Putamen (tissue), 1 donor: ENCODE results near the gene PPP2R1B.

Experiments used
- DNase-seq: peaks from one replicate; pipeline ENCODE4 v3.0.0-alpha.2; 2016; ENCODE audit warnings: low spot score

PPP2R1B gene

DNA sequence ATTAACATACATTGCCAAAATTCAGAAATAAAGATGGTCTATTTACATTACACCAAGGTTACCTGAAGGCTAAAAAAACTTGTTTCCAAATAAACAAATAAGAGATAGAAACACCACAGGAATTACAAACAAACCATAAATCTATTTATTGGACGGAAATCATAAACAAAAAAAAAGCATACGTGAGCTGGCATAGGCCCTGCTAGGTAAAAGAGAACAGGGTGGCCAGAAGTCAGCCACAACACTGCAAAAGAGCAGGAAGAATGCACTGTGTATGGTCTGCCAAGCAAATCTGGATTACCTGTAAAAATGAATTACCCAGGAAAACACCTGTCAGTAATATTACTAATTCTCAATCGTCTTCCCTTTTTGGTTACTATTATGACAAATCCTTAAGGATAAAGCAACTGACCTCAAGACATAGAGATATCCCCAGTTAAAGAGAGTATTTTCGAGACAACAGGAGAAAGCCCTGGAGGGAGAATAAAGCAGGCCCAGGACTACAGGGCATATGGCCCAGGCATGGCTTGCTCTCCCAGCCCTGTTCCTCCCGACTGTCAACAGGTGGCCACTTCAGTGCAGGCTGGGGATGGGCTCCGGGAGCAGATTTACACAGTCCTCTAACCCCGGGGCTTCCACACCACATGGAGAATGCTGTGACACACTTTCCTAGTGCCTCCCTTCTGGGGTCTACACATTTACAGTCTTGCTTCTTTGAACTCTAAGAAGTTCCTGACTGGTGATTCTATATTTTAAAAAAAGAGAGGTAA is 18.0 kb downstream of the PPP2R1B start:
- no peak for DNase-seq

DNA sequence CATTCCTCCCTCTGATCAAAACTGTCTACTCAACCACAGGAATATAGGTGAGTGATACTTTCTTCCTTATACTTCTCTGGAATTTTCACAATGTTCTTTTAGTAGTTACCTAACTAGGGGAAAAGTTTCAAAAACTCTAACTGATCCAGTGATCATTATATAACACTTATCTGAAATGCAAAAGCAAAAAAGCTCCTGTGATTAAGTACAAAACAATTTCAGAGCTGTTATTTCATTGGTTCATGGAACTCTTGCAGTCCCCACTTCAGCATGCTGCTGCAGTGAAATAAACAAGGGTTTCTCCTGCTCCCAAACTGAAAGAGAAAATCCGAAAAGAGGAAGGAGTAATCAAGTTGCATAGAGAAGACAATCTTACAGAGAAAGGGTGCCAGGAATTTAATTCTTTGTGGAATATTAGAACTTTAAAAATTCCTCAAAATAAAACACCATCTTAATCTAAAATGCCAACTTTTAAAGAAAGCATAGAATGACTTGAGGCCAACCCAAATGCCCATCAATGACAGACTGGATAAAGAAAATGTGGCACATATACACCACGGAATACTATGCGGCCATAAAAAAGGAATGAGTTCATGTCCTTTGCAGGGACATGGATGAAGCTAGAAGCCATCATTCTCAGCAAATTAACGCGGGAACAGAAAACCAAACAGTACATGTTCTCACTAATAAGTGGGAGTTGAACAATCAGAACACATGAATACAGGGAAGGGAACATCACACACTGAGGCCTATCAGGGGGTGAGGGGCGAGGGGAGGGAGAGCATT is 20.3 kb downstream of the PPP2R1B start:
- DNase-seq: no peak

DNA sequence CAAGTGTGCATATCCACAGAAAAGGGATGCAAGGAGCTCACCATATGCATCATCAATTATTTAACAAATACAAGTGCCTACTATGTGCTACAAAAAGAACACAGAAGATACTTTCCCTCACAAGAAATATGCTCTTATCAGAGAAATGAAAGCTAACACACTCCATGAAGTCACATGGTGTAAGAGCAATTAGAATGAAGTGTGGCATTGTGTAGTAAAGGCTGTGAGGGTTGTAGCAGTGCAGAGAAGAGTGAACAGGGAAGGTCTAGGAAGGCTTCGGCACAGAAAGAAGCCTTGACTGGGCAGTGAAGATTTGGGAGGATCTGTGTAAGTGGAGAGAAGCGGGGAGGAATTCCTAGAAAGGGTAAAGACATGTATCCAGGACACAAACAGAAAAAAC is 22.5 kb downstream of the PPP2R1B start:
- no peak for DNase-seq

DNA sequence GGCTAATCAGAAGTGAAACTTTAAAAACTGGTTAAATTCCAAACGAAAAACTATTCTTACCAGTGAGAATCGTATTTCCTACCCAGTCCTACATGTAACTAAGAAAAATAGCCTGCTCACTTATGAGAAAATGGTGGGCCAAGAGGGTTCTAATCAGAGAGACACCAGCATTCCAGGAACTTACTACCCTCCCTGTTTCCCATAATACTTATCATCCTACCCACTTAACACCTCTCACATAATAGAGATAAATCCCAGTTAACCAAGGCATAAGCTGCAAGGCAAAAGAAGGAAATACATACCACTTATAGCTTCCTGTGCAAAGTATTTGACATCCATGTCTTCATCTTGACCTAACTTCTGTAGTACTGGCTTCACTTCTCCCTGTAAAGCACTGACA is 24.4 kb downstream of the PPP2R1B start:
- DNase-seq: no peak

DNA sequence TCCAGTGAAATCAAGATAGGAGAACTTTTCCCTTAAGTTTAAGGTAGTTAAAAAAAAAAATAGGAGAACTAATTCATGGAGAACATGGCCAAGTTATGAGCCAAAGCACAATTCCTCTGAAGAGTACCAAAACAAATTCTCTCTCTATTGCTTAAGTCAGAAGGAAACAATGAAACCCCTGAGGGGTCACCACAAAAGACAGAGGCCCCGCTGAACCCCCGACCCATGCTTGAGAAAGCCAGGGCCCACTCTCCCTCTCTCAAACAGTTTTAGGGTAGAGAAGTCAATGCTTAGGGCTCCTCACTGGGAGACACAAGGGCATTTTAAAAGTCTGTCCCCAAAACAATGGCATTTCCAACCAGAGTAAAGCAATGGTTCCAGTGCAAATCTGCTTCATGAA is 26.9 kb downstream of the PPP2R1B start:
- no peak for DNase-seq

DNA sequence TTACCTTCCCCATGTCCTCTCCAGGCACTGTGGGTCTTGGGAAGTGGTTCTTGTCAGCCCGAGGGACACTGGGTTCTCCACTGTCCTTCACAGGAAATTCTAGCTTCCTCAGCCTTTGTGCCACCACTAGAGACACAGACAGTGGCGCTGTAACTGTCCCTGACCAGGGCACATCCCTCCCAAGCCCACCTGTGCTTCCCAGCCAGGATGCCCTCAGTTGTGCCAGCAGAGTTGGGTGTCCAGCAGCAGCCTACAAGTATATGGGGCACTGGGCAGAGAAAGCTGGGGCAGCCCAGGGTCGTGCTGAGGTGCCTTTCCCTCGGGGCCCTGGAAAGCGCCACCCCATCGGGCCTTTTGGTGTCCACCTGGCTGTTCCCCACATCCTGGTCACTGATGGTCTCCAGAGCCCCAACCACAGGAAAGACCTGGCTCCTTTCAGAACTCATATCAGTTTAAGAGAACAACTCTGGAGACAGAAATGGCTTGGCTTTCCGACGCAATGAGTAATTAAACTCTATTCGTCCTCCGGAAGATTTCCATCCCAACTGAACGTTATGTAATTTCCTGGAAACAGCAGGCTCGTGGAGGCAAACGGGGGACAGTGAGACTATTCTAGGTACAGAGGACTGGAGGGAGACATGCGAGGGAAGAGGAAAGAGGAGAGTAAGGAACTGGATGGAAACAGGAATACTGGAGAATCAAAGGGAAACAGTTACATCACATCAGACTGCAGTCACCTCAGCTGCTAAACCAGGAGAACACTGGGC is 28.6 kb downstream of the PPP2R1B start:
- DNase-seq: no peak

DNA sequence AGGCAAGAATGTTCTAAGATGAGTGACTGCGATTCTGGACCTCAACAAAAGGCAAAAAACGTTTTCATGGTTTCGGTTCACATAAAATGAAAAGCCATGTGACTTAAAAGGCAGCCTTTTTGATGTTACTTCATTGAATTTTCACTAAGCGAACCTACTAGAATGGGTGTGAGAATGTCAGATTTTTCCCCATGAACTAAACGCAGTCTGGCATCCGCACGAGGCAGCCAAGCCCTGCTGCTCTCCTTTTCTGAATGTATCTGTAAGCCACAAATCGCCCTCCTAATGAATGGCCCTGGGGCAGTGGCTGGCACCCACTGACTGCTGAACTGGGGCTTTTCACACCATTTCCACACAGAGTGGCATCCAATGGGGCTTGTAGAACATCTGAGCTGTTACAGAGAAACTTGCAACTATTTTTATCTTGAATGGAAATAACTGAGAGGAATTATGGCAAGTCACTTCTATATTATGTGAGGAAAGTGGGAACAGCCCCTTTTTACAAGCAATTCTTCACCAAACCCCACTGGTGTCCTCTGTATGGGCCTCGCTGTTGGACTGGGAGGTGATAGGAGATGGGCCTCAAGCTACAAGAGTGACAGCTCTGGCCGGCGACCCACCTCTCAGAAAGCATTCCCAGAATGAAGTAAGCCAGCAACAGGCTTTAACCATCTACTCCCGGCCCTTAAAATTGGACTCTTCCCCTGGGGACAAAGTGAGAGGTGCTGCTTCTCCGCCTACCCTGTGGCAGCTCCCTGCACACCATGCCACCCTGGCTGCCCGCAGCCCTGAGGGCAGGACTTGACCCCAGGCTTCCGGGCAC is 29.4 kb downstream of the PPP2R1B start:
- DNase-seq: no peak

DNA sequence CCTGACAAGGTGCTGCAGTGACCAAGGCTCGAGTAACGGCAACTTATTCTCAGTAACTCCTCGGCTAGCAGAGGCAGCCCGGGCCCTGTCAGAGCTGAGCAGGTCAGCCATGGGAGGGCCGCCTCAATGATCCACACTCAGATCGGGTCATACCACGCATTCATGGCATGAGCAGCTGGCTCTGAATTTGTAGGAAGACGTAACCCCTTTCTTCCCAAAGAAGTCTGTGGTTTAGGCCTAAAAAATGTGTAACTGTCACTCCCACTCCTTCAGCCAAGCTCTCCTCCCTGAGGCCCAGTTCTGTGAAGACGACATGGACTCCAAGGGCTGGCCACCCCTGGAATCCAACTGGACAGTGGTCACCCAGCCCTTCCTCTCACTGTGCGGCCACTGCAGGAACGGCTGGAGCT is 30.0 kb downstream of the PPP2R1B start:
- no peak for DNase-seq

DNA sequence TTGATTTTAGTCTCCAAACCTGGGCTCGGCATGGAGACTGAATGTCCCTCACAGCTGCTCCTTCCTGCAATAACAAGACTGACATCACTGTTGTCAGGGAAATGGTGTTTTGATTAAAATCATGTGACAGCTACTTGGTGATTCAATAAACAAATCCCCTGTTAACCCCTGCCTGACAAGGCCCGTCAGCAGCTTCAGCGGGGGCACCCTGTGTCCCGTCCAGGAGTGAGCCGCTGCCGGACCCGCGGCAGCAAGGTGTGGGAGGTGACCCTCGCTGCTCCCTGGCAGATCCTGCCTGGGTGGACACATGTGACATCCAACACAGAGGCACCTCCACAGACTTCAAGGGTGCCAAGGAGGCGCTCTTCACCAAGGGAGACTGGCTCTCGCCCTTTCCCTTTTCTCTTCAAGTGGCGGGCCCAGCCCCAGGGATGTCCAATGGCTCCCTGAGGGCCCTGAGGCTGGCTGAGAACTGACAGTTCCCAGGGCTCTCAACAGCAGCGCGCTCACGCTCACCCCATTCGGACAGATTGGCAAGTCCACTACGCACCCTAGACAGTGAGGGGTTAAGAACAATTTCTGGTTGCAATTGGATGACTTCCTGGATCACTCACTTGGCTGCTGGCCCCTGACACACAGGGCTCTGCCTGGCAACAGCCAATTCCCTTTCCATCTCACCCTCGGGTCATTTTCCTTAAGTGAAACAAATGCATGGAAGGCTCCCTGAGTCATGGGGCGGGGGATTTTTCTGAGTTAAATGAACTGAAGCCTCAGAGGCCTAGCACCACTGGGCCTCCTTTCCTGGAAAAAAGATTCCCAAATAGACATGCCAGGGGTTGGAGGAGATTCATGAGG is 30.7 kb downstream of the PPP2R1B start:
- DNase-seq: peak; percentile 96

DNA sequence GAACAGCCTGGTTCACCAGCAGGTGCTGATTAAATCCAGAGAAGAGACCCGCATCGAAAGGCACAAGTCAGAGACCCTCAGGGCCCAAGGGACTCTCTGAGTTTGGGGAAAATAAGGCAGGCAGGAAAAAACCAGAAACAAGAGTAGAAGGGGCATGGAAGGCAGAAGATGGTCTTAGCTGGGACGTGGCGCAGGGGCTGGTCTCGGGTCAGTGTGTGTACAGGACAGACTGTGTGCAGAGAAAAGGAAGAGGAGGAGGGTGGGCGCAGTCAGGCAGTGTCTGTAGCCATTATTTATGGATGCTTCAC is 31.3 kb downstream of the PPP2R1B start:
- no peak for DNase-seq

DNA sequence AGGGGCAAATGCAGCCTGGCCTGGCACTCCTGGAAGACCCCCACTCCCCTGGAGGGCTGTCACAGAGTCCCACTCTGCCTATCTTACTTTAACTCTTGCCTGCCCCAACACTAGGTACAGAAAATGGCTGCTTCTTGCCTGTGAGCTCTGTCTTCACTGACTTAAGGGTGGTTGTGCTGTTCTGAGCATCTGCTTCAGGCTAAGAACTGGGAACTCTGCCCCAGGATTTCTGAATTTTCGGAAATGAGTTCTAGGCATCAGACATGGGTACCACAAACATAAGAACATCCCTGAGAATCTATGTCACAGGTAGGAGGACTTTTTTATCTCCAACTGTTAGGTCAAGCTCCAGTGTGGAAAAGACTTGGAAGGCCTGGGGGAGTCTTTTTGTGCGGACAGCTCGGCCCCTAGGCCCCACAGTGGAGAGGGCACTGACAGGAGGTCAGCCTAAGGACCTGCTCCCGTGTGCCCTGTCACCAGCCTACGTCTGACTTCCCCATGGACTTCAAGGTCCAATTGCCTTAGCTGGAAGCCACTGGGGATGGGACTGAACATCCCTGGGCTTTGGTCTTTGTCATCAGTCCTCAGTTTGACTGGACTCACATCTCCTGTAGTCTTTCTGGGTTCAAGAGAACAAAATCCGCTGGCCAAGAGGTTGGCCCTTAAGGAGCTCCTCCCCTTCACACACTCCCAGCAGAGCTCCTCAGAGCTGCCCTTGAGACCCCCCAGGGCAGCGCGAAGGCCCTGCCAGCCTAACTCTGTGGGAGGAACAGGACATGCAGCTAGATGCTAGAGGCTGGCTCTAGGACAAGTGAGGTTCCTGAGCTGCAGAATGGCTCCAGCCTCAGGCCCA is 31.9 kb downstream of the PPP2R1B start:
- DNase-seq: no peak

DNA sequence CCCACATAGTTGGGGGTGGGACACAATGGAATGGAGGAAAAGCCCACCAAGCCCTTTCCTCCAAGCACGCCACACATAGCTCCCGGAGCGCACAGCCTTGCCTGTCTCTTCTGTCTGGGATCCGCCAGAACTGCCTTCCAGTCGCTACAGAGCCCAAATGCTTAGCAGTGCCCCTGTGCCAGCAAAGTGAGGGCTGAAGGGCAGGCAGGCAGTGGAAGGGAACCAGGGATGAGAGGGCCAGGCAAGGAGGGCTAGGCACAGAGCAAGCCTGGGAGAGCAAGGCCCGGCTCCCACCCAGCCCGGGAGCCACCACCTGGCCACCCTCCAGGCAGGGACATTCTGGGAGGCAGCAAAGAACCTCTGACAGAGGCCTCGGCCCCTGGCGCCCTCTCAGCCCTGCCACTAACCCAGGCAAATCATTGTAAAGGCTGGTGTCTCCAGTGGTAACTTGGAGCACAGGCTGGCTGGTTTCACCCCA is 32.5 kb downstream of the PPP2R1B start:
- DNase-seq: no peak

DNA sequence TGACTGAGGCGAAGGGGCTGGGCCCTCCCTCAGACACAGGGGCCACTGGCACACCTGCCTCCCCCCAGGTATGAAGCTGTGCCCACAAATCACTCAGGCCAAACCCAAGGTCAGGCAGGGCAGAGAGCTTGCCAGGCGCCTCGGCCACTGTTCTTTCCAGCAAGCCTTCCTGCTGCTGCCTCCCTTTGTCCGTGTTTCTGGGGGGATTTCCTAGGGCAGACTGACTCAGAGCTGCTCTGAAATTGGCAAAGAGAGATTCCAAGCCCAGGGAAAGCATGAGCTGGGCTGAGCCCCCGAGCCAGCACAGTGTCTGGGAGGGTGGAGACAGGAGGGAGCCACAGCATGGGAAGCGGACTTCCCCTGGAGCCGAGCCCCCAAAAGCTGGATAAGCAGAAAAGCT is 33.2 kb downstream of the PPP2R1B start:
- no peak for DNase-seq

DNA sequence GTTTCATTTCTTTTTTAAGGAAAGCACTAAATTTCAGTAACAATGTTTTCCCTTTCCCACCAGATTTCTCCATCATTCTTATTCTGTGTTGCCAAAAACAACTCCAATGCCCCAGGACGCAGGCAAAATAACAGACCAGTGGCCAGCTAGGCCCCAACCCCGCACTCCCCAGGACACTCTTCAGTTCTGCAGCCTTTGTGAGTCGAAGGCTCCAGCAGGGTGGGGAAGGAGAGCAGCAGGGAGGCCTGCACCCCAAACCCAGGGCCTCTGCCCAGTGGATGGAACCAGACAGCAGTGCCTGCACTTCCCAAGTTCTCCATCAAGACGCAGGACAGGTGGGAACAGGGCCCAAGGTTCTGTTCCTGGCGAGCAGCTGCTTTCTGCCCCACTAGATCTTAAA is 34.4 kb downstream of the PPP2R1B start:
- no peak for DNase-seq

DNA sequence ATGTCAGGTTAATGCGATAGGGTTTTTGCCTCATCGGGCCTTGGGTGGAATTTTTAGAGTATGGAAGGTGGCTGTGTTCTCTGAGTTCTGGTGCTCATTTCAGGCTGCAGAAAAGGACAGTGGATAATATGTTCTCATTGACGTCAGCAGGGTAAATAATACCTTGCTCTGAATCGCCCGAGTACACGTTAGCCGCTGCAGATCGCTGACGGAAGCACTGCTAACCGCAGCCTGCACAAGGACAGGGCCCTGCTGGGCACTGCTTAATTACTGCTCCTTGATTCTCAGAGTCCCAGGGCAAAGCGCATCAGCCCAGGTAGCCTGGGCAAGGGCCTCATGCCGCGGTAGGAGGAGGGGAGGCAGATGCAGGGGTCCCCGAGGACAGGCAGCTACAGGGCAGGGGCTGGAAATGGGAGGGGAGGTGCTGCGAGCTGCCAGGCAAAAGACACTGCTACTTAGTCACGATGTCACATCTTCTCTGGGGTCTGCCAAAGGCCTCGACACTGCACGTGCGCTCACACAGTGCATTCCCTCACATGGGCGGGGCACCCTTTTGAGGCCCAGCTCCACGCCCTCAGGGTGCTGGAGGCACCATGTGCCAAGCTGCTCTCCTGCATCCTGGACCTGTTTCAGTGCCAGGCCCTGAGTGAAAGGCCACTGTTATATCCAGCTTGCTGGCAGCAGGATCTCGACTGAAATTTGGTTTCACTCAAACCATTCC is 35.2 kb downstream of the PPP2R1B start:
- no peak for DNase-seq

DNA sequence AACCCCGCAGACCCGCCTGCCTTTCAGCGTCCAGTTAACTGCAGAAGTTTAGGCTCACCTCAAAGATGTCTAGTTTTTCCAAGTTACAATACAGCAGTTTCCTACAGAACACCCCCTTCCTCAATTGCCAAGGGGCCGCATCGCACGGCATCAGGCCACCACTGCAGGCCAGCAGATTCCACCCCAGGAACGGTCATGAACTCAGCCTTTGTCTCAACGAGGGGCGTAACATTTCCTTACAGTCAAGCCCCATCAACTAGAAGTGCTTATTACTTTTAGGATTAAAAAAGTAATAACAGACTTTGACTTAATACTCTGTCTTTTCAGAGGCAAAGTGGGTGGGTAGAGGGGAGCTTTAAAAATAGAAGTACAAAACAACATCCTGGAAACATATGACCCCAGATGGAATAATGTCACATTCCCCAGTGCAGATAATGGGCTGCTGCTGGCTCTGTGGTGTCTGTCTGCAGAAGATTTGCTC is 36.3 kb downstream of the PPP2R1B start:
- no peak for DNase-seq

DNA sequence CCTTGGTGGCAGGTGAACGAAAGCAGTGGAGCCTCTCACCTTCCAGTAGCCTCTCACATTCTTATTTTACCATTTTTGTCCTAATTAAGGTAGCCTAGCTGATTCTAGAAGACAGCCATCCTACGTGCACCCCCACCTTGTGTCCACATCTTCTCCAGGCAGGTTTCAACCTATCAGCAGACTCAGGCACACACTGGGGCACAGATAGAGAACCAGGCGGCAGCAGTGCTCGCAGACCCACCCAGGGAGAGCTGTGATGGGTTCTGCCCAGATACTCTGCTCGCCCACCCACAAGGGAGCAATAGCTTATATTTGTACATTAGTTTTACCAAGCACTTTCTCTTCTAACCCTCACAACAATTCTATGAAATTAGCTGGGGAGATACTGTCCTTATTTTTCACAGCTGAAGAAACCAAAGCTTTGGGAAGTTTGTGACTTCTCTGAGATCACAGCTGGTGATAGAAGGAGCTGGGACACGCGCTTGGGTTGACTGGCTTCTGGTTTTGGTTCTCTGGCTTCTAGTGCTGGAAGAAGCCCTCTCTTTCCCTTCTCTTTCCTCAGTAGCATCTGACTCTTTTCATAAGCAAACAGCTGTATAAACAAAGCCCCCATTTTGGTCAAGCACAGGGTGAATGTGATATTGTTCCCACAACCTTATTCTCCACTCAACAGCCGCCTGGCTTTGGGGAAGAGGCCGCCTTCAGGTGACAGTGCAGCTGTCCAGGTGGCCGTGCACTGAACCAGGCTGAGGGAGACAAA is 36.9 kb downstream of the PPP2R1B start:
- no peak for DNase-seq

DNA sequence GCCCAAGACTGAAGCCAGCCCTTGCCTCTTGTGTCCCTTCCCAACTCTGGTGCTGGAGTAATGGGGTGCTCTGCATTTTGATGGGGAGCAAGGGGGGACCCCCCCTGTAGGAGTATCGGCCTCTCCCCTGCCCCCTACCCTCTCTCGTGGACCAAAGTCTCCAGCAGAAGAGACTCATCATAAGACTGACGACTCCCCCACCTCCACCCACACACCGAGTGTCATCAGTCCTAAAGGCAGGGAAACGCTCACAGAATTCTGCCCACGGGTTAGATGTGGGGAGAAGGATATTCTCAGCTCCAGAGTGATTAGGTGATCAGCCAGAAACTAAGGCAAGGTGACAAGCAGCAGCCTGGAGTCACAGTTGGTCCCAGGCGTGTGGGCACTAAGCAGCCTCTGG is 38.8 kb downstream of the PPP2R1B start:
- peak; percentile 73 for DNase-seq
